GM20000 (cell line): ENCODE measurements around the gene ATP1A2.
A peak's percentile ranks its signal among the peaks of the same experiment; 100 is the strongest.

ENCODE experiments used
- DNase-seq: peaks from one replicate; pipeline ENCODE4 v3.0.0; 2012; ENCODE audit warnings: low spot score
- CTCF ChIP-seq: IDR thresholded peaks from 2 replicates; pipeline ENCODE4 v1.5.1; 2012; ENCODE audit warnings: mild to moderate bottlenecking, control low read depth; ENCODE audit errors: extremely low read depth, missing control alignments

ATP1A2 gene

GRCh38 chr1:160115545-160116282, at the start of gene ATP1A2:
Gene ATP1A2, plus strand, starts transcription at chr1:160115759. Its CDS starts 103 bp downstream, at chr1:160115862.
- DNase-seq = no peak
- no peak for TF ChIP-seq CTCF

DNA sequence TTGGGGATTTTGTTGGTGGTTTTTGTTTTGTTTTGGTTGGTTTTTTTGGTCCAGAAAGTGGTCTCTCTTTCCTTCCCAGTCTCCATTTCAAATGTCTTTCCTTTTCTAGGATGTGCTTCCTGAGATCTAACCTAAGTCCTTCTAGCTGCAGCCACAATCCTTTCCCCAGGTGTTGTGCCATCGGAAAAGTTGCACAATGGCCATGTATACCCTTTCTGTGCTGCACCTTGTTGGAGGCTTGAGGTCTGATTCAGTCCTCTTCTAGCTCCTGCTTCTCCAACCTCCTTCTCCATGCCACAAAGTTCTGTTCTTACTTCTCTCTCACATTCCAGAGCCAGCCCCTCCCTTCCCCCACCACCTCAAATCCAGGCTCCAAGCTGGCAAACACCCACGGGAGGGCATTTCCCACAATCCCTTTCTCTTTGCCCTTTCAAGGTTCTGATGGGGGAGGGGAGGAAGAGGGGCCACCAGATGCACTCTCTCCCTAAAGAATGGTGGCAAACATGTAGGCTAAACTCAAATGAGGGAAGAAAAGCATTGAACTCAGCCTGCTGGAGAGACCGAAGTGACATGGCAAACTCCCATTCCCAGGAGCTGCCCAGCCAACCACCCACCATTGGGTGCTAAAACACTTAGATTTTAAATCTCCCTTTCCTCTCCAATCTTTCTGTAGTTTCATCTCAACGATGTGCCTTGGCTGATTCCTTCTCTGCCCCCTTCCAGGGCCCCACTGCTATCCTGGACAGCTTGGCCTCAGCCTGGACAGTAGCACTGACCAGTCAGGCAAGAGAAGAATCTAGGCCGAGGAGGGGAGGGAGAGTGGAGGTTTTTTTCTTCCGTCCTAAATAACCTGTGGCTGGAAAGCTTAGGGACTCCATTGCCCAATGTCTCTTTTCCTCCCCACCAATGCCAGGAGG, 48.5 kb upstream of the ATP1A2 start:
- TF ChIP-seq CTCF = no peak

GRCh38 chr1:160068225-160068624, 47.3 kb upstream of the ATP1A2 start:
- no peak for DNase-seq
- no peak for TF ChIP-seq CTCF

More for the DNA sequence above, 48.5 kb upstream of the ATP1A2 start:
- no peak for DNase-seq

GRCh38 chr1:160069460-160070231, 45.9 kb upstream of the ATP1A2 start, which contains the start of gene KCNJ10:
Gene KCNJ10, minus strand, starts transcription at chr1:160070160. Its CDS starts 27,628 bp downstream, at chr1:160042532.
- no peak for DNase-seq
- TF ChIP-seq CTCF = no peak

- no peak for TF ChIP-seq CTCF
- peak; percentile 86 for DNase-seq
These were observed 45.1 kb upstream of the ATP1A2 start for GRCh38 chr1:160070243-160071163.

DNA sequence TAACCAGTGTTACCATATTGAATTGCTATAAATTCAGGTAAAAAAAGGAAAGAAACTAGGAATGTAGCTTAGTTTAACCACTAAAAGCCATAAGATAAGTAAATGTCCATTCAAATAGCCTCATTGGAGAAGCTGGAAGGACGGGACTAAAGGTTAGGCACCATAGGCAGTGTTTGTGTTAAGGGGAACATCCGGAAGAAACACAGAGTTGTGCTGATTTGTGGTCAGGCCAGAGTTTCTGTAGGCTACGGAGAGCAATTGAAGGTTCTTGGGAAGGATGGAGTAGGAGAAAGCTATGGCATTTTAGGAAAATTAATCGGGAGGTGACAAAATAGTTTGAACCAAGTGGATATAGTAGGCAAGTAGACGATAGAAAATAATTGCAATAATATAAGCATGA, 44.3 kb upstream of the ATP1A2 start:
- TF ChIP-seq CTCF = no peak
- DNase-seq = no peak
